GM11168 (cell line): Measurements from ENCODE around the gene NCBP1.
"Not testable (repeated sequence)": the region's sequence is repeated elsewhere in the genome, so short reads cannot be mapped to it uniquely, and the experiment has no call there.

ENCODE experiments used
- in situ Hi-C: fragments of 300-500 bp; cut with MboI; formaldehyde crosslinking; loops from one replicate; pipeline ENCODE4 v1.12.0; 2022; ENCODE audit warnings: low sequenced_read_pairs; ENCODE audit not compliant: unreplicated experiment

The NCBP1 gene

DNA sequence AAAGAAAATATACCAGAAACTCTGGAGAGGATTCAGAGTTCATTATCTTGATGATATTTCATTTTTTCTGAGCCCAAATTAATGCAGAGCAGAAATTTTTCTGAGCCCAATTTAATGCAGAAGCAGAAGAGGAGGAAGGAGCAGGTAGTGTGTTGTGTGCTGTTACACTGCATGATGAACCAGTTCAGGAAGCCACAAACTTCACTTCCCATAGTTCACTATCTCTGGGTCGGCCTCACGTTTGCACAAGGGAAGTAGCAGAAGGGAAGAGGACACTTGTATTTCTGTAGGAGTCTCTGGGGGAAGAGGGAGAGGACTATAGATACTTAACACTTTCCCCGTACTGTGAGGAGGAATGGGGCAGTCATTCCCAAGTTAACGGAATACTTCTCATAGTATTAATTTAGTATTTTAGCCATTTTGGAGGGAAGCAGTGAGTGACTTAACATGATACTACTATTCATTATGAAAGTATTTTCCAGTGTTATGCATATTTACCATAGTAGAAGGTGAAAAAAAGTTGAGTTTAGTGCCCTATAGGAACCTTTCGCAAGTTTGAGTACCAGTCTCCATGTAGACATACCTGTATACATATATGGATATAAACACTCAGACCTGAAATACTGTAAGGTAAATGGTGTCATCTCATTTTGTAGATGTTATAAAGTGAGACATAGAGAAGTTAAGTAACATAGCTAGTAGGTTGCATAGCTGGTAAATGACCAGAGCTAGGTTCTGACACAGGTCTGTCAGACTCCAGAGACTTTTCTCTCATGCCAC lies 33.5 kb downstream of the NCBP1 start:
- in situ Hi-C loops: no loop called here

DNA sequence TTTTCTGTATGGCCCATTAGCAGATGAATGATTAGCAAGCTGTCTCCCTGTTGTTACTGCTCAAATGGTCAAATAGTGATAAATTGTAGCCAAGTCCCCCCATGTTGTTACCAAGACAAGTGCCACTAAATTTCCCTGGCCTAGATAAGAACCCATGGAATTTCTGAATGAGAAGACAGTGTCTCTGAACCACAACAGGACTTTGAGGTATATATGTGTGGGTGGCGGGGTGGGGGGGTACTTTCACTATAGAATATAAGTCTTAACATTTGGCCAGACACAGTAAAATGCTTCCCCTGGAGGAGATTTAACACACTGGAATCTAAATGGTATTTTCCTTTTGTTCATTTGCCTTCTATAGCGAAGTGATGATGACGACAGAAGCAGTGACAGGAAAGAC lies 34.9 kb downstream of the NCBP1 start:
- in situ Hi-C loops: no loop called here

DNA sequence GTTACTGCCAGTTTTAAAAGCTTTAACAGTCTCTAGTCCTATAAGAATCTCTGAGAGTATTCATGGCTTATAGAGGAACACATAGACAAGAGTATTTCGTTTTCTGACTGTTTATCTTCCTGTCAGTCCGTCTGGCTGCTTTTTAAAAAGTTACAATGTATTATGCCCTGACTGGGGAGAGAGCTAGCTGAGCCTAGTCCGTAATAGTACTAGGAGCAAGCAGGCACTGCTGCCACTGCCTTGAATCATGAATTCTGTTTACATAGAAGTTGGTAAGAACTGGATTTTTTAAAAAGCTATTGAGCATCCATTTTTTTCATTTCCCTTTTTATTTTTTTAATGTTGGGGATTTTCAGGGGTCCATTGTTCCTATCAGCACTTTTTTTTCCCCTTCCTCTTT lies 37.0 kb downstream of the NCBP1 start:
- in situ Hi-C loops: no loop called here

DNA sequence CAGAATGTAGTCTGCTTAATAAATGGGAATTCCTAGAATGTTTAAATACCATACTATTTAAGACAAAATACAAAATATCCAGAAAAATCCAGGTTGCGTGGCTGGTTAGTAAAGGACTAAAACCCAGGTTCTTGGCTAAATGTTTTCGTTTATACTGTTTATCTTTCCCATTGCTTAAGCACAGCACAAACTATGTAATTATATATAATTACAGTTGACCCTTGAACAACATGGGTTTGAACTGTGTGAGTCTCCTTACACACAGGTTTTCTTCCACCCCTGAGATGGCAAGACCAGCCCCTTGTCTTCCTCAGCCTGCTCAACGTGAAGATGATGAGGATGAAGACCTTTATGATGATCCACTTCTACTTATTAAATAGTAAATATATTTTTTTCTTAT lies 38.8 kb downstream of the NCBP1 start:
- in situ Hi-C loops: no loop called here

DNA sequence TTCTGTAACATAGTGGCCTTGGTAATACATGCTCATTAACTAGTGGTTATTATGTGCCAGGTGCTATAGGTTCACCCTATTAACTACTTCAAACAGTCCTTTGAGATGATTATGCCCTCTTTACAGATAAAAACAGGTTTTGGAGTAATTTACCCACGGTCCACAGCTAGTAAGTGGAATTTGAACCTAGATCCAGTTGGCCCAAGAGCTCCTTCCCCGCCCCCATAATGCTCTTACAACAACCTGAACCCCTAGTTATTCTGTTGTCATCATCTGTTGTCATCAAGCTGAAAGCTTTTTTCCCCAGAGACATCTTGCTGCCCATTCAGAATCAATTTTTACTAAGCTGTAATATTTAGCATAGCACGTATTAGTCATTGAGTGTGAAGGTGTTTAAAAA lies 40.3 kb downstream of the NCBP1 start:
- in situ Hi-C loops: no loop called here

DNA sequence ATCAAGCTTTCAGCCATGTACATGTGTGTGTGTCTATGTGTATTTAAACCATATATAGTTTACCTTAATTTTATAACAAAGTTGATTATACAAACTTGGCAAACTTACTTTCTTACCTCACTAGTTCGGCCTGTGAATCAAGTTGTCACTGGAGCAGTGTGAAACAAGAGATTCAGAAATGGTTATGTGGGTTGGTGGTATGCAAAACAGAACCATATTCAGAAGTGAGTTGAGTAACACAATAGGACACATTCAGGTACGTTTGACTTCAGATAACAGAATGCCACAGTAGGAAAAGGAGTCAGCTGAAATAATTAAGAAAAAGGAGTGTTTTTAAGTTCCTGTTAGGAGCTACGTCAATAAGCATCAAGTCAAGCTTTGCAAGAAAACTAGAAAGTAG lies 42.0 kb downstream of the NCBP1 start:
- in situ Hi-C loops: no loop called here

DNA sequence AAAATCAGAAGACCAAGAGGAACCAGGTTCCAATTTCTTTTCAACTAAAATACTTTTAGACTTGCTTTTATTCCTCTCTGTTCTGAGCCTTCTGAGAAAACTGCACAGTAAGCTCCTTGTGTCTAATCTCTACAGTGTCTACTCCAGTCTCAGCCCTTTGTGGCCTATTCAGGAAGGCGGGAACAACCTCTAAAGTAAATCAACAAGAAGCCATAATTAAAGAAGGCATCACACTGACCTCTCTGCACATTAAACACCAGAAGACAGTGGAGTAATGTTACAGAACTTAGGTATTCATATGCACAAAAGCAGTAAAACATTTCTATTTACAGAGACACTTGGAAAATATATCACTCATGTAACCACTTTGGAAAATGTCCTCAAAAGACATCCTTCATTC lies 48.6 kb downstream of the NCBP1 start:
- in situ Hi-C loops: no loop called here

DNA sequence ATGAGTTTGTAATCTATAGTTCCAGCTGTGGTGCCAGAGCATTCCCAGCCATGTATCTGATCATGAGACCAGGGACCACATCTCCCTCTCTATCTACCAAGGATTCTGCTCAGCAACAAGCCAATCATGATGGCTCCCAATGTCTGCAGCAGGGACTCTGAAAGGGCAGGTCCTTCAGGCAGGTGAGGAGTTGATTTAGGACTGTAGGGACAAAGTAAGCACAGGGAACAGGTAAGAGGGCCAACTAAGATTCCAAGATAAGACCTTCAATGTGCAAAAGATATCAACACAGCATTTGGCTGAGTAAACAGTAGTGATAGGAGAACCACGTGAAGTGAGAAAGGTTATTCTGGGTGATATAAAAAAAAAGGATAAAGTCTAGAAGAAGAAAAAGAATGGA lies 55.0 kb downstream of the NCBP1 start:
- in situ Hi-C loops: no loop called here

DNA sequence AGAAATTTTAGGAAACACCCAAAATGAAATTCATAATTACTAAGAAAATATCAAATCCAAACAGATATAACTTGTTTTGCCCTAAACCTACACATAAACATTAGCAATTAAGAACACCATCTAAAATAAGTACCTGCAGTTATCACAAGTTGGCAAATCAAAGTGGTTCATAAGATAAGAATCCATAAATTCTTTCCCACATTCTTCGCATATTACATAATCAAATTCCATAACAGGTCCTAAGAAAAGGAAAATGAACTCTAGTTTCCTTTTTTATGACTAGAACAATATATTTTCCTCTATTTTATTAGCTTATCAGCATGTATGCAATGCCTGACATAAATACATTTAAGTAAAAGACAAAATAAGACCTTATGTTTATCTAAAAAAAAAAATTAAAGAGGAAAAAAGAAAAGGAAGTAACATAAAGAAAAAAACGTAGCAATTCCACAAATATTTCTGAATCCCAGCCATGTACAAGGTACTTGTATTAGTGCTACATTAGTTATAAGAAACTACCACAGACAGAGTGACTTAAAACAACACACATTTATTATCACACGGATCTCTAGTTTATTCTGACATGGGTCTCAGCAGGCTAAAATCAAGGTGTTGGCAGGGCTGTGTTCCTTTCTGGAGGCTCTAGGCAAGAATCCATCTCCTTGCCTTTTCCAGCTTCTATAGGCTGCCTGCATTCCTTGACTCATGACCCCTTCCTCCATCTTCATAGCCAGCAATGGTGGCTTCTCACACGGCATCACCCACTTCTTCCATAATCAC lies 56.0 kb downstream of the NCBP1 start:
- in situ Hi-C loops: no loop called here

DNA sequence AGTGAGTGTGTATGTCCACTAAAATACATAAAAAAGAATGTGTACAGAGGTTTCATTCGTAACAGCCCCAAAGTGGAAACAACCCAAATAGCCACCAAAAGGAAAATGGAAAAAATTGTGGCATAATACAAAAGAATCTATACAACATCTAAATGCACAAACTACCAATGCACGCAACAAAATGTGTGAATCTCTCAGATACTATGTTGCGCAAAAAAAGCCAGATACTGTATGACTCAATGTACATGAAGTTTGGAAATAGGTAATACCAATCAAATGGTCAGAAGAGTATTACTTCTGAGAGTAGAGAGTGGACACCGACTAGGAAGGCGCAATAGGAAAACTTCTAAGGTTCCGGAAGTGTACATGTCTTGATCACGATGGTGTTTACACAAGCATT lies 61.1 kb downstream of the NCBP1 start:
- in situ Hi-C loops: no loop called here

DNA sequence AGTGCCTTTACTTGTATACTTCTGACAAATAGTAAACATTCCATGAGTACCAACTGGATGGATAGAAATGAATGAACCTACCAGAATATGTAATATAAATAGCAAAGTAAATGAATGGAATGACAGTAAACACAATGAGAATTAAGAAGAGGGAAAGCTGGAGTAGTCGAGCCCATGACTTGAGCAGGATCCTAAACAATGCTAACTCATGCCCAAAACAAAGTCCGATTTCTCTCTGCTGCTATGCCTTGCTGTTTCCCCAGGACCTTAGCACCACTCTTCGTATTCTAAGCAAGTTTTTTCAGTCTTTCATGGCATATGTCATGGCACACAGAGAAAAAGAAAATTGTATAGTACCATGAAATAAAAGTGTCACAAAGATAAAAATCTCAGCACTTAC lies 61.8 kb downstream of the NCBP1 start:
- in situ Hi-C loops: no loop called here

DNA sequence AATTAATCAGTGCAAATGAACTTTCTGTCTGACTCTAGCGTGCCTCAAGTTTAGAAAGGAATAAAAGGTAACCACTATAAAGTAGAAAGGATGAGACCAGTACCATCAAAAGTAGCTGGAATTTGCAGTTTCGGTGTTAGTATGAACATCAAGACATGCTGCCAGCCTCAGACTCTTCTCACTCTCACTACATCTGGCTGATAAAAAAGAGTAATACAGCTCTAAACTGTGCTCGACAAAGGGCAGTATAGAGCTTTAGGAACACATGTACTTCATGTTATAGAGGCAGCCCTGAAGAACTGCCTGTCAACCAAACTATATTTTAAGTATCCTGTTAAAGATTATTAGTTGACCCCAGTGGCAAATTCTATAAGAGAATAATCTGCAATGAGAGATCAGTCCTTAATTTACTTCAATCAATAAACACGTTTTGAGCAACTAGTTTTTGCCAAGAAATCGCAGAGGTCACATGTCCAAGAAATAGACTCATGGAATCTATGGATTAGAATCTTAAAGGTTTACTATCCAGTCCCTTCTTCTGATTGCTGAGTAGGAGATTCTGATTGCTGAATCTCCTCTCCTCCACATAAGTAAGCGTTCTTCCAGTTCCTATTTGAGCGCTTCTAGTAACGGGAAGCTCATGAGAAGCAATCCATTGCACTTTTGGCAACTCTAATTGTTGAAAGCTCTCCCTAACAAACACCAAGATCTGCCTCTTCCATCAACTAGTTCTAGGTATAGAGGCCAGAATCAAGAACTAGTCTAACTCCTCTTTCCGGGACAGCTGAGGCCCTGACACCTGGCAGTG lies 62.6 kb downstream of the NCBP1 start:
- in situ Hi-C loops: no loop called here

DNA sequence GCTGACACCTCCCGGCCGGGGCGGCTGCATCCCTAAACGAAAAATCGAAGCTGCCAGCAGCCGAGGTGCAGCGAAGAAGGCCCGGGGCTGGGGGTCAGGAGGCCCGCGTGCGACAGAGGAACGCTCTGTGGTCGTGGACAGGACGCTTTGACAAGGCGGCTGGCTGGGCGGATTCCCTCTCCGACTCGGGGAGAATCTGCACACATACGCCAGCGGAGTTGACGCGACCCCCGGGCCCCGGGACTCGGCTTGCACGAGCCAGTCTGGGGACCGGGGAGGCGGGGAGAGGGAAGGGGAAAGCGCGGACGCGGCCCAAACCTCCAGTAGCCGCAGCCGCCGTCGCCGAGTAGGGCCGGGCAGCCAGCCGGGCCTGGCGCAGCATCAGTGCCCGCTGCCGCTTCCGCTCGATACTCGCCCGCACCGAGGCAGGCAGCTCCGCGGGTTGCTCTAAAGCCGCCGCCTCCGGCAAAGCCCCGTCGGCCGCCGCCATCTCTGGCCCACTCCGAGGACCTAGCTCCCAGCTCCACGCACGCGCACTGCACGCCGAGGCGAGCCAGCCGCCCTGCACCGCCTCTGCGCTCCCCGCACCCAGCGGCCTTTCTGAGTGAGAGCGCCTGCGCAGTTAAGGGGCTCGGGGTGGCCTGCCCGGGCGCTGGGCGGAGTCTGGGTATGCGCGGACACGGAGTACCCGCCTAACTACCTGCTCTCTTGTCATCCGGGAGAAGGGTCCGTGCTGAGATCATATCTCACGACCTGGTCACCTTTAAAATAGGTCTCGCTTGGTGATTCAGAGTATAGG lies 63.4 kb downstream of the NCBP1 start, which contains the start of gene XPA:
TSS of gene XPA (minus strand) at position 538 of the 799 bp plus-strand sequence. CDS start at position 490, 48 bp downstream.
- in situ Hi-C loops: no loop called here

DNA sequence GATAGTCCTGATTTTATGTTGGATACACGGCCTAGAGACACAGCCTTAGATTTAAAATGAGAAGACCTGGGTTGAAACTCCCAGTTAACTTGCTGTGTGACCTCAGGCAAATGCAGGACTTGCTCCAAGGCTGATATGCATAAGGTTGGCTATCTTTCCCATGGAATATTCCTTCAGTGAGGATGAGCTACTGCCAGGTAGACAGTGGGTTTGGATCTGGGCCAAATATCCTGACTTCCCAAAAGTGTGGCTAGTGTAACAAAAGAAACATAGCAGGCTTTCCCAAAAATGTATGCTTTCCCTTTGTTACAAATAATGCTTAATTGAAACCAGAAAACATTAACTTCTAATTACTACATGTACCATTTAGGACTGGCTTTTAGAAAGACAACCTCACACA lies 64.2 kb downstream of the NCBP1 start:
- in situ Hi-C loops: no loop called here

DNA sequence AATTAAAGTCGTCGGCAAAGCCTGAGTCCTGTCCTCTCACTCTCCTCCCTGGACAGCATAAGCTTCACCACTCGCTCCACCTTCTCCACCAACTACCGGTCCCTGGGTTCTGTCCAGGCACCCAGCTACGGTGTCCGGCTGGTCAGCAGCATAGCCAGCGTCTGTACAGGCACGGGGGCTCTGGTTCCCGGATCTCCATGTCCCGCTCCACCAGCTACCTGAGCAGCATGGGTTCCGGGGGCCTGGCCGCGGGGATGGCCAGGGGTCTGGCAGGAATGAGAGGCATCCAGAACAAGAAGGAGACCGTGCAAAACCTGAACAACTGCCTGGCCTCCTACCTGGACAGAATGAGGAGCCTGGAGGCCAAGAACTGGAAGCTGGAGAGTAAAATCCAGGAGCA lies 65.2 kb downstream of the NCBP1 start:
- in situ Hi-C loops: no loop called here

DNA sequence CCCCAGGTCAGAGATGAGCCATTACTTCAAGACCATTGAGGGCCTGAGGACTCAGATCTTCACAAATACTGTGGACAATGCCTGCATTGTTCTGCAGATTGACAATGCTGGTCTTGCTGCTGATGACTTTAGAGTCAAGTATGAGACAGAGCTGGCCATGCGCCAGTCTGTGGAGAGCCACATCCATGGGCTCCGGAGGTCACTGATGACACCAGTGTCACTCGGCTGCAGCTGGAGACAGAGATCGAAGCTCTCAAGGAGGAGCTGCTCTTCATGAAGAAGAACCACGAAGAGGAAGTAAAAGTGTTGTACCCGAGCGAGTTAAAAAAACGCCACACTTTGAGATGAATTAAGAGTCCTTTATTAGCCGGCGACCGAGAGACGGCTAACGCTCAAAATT lies 65.7 kb downstream of the NCBP1 start:
- in situ Hi-C loops: not testable (repeated sequence)

DNA sequence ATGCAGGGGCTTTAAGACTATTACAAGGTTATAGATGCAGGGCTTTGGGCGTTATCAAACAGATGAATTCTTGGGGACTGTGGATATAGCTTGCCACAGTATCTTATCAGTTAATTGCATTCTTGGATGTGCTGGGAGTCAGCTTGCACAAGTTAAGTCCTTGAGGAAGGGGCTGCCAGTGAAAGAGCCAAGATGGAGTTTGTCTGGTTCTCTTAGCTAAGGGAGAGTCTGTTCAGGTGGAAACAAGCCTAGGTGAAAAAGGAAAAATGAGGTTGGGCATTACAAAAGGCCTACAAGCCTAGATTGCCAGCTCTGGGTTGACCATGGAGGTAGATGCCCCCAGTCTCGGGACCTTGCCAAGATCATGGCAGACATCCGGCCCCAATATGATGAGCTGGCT lies 66.2 kb downstream of the NCBP1 start:
- in situ Hi-C loops: not testable (repeated sequence)

DNA sequence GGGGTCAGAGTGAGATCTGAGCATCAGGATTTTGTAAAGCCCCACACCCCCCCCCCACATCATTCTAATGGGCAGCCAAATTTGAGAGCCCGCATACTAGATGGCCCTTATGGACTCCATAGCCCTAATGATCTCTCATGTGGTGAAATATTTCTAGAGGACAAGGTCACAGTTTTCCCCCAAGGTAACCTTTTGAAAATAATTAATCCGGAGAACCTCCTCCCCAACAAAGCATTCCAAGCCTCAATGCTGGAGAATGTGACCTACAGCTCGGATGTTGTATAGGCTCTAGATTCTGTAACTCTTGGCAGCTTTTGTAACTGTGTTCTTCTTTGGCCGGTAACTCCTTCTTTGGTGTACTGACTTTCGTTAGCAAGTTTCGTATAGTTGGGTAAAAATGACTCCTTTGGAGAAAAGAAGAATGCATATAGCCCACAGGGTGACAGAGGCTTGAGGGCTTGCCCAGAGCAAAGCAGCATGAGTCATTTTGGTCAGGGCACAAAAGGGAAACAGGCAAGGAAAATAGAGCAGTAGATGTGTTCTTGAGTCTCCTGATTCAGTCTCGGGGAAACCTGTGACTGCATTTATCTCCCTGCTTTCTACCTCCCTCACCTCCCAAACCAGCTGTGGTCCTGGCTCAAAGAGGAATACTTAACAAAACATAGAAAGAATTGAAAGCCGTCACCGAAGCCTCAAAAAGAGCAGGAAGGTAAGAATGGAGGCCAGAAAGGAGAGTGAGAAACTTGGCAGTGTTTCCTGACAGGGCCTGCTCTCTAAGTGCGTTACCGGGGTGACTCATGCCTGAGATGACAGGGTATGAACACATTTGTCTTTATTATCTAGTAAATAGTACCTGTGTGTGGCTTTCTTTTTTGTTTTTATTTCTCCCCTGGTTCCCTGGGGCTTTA lies 70.1 kb downstream of the NCBP1 start:
- in situ Hi-C loops: no loop called here

DNA sequence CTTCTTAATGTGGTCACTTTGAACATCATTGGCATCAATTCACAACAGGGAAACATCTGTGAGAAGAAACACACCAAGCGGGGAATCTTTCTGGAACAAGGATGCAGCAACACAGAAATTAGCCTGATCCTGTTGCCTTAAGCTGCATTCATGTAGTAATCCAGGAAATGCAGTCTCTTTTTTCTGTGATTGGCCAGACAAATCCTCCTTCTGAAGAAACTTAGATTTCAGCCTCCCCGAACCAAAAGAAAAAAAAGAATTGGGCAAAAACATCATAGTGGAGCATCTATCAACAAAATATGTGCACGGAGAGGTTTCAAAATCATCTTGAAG lies 70.7 kb downstream of the NCBP1 start:
- in situ Hi-C loops: no loop called here
